ENCODE measurements around the gene KDM1A. TPM values are rescaled to one million over a fixed set of nuclear protein-coding genes. Genes with fewer than 3 reads are reported as not detected.

The KDM1A gene
- total RNA-seq, 1 donor from 2014 or later, result 155 TPM

DNA sequence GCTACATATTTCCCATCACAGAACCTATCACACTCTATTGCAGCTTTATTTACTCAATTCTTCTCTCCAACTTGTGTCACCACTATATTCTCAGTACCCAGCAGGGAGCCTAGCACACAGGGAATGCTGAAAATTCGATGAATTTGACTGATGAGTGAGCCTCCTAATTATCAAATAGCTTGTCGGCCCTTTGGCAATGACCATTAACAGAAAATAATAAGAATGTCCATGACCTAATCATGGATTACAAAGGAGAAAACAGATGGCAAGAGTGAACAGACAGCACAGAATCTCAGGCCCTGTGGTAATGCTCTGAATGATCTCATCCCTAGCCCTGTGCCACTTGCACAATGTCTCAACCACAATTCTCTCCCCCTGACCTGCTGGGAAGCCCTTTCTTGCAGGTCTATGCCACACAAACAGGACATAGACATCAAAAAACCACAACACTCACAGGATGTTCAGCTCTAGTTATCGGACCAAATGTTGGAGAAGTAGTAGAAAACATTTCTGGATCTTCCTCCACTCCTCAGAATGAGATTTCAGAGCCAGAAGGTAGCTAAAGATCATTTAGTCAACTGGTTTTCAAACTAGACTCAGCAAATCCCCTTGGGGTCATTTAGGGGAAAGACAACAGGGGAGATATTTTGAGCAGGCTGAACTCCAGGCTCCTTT lies 80.9 kb downstream of the KDM1A start:
- Mint-ChIP-seq H3K4me1 (ENCODE audit: unreplicated experiment) (peaks cover 35% of the 10 kb centered on the region), H3K36me3 (peaks cover 15% of the 10 kb centered on the region), H3K27me3 (no peaks in the 10 kb centered on the region), H3K27ac (peak overlapping the region; percentile 48), H3K4me3 (no peak overlapping the region), H3K9me3 (peaks cover 3% of the 10 kb centered on the region)
- no peak for DNase-seq (ENCODE audit: extremely low spot score, unreplicated experiment)
- TF ChIP-seq, protein P1, sequence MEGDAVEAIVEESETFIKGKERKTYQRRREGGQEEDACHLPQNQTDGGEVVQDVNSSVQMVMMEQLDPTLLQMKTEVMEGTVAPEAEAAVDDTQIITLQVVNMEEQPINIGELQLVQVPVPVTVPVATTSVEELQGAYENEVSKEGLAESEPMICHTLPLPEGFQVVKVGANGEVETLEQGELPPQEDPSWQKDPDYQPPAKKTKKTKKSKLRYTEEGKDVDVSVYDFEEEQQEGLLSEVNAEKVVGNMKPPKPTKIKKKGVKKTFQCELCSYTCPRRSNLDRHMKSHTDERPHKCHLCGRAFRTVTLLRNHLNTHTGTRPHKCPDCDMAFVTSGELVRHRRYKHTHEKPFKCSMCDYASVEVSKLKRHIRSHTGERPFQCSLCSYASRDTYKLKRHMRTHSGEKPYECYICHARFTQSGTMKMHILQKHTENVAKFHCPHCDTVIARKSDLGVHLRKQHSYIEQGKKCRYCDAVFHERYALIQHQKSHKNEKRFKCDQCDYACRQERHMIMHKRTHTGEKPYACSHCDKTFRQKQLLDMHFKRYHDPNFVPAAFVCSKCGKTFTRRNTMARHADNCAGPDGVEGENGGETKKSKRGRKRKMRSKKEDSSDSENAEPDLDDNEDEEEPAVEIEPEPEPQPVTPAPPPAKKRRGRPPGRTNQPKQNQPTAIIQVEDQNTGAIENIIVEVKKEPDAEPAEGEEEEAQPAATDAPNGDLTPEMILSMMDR (conservative IDR thresholded peaks at IDR 0.05), result no peak

DNA sequence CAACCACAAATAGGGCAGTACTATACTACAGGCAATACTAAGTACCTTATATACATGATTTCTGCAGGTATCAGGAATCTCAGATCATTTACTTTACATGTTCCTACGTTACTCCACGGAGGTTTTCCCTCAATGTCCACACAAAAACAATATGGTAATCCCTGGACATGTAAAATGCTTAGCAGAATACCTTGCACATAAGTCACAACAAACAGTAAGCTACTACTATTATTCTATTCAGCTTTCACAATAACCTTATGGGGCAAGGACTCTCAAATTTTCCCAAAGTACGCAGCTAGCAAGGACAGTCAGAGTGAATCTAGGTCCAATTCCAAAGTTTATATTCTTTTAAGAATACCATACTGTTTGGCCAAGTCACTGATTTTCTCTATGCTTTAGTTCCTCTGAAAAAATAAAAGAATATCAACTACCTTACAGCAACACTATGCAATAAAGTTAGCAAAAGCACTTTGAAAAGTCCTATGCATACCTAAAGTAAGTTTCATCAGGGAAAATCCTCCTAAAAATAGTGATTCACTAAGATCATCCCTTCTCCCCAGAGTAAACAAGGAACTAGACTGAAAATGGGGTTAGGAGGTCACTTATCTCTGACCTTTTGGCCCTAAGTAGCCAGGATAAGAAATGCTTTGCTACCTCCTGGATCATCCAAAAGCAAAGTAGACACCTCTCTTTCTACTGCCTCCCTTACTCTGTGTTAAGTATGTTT lies 82.0 kb downstream of the KDM1A start:
- Mint-ChIP-seq H3K4me1 (ENCODE audit: unreplicated experiment) (peaks cover 35% of the 10 kb centered on the region), H3K27me3 (no peaks in the 10 kb centered on the region), H3K36me3 (peaks cover 10% of the 10 kb centered on the region), H3K9me3 (peaks cover 3% of the 10 kb centered on the region), H3K4me3 (no peak overlapping the region), H3K27ac (no peak overlapping the region)
- TF ChIP-seq, protein P1 (conservative IDR thresholded peaks at IDR 0.05), result no peak
- DNase-seq (ENCODE audit: extremely low spot score, unreplicated experiment), result no peak

DNA sequence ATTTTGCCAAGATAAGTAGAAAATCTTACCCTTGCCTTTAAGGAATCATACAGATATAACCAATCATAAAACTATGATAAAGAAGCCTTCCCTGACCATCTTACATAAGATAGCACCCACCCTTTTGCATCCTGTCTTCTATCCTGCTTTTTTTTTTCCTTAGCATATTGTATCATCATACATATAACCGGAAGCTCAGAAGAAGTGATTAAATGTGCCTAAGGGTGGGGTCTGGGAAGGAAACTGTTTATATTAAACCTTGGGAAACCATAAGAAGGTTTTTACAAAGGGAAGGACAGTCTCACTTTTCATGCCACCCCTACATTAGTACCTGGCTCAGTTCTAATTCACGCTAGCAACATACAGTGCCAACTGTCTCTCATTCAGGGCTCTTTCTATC lies 82.6 kb downstream of the KDM1A start:
- no peak for DNase-seq (ENCODE audit: extremely low spot score, unreplicated experiment)
- Mint-ChIP-seq H3K27me3 (no peaks in the 10 kb centered on the region), H3K4me1 (ENCODE audit: unreplicated experiment) (peaks cover 35% of the 10 kb centered on the region), H3K36me3 (peaks cover 13% of the 10 kb centered on the region), H3K27ac (peak overlapping the region; percentile 50), H3K9me3 (peaks cover 3% of the 10 kb centered on the region), H3K4me3 (no peak overlapping the region)
- TF ChIP-seq, protein P1 (conservative IDR thresholded peaks at IDR 0.05), result no peak

DNA sequence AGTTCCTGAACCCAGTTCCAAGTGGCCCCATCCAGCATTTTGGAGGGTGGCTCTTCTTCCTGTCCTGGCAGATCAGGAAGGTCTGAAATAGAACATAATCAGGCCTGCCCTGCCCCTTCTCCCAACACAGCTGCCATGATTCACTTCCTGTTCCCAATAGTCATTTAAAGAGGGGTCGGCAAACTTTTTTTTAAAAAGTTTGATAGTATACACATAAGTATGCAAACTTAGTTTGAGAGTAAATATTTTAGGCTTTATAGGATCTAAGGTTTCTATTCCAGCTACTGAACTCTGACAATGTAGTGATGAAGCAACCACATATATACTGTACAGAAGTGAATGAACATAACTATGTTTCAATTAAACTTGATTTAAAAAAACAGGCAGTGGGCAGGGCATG lies 83.0 kb downstream of the KDM1A start:
- no peak overlapping the region for H3K4me3 Mint-ChIP-seq
- H3K9me3 Mint-ChIP-seq, result peaks cover 3% of the 10 kb centered on the region
- no peak for DNase-seq (ENCODE audit: extremely low spot score, unreplicated experiment)
- peaks cover 17% of the 10 kb centered on the region for H3K36me3 Mint-ChIP-seq
- TF ChIP-seq, protein P1 (conservative IDR thresholded peaks at IDR 0.05), result no peak
- H3K27ac Mint-ChIP-seq, result peak overlapping the region; percentile 50
- H3K4me1 Mint-ChIP-seq (ENCODE audit: unreplicated experiment), result peaks cover 35% of the 10 kb centered on the region
- no peaks in the 10 kb centered on the region for H3K27me3 Mint-ChIP-seq

DNA sequence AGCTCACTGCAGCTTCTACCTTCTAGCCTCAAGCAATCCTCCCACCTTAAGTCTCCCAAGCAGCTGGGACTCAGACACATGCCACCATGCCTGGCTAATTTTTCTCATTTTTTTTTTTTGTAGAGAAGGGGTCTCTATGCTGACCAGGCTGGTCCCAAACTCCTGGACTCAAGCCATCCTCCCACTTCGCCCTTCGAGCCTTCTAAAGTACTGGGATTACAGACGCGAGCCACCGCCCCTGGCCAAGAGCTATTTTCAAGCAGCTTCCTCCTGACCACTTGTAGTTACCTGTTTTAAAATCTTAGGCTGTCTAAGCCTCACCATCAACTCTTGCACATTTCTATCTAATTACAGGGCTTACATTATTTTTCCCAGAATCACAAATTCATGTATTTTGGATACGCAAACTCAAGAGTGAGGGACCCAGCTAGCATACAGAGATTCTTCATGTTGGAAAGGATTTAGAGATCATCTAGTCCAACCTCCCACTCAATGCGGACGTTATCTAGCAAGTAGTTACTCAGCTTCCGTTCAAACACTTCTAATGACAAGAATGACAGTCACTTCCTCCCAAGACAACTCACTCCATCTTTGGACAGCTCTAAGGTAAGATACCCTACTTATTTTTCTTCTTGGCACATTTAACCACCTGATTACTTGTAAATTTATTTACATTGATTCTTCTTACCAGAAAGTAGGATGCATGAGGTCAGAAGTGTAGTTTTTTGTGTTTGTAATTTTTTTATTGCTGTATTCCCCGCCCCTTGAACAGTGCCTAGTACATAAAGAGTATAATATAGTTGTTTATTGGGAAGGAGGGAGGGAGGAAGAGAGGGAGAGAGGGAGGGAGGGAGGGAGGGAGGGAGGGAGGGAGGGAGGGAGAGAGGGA lies 84.0 kb downstream of the KDM1A start:
- Mint-ChIP-seq H3K27me3 (no peaks in the 10 kb centered on the region), H3K36me3 (peaks cover 21% of the 10 kb centered on the region), H3K4me3 (peak overlapping the region; percentile 56), H3K27ac (peak overlapping the region; percentile 90), H3K4me1 (ENCODE audit: unreplicated experiment) (peaks cover 35% of the 10 kb centered on the region), H3K9me3 (peaks cover 3% of the 10 kb centered on the region)
- TF ChIP-seq, protein P1 (conservative IDR thresholded peaks at IDR 0.05), result no peak
- DNase-seq (ENCODE audit: extremely low spot score, unreplicated experiment), result no peak
